Neural cell (in vitro differentiated cells): ENCODE results near the gene PCBD1. TPM values are rescaled to one million over a fixed set of nuclear protein-coding genes. Genes with fewer than 3 reads are reported as not detected.

Source experiments
- H2AFZ ChIP-seq: fragments of 200-600, 300-800 bp; sonication (generic), shearing (Covaris generic); 2 replicates; pipeline ENCODE4 v1.6.0; 2014; ENCODE audit warnings: low read depth, mild to moderate bottlenecking, antibody characterized with exemption, low read length, moderate library complexity
- H3F3A ChIP-seq: fragments of 200-600 bp; shearing (Covaris generic); 2 replicates; pipeline ENCODE4 v1.6.1; 2016; ENCODE audit warnings: mild to moderate bottlenecking, moderate library complexity, mixed read lengths, antibody characterized with exemption, low read length; ENCODE audit not compliant: insufficient read depth, poor library complexity, severe bottlenecking
- H3K27ac ChIP-seq: fragments of 200-600, 300-800 bp; sonication (generic), shearing (Covaris generic); 2 replicates; pipeline ENCODE4 v1.5.1; 2014; ENCODE audit warnings: mild to moderate bottlenecking, low read length, moderate library complexity
- H3K27me3 ChIP-seq: fragments of 300-800, 200-600 bp; sonication (generic), shearing (Covaris generic); 2 replicates; pipeline ENCODE4 v1.6.0; 2014; ENCODE audit warnings: mild to moderate bottlenecking, low read depth, low read length, moderate library complexity; ENCODE audit not compliant: insufficient read depth
- H3K36me3 ChIP-seq: fragments of 300-800, 200-600 bp; sonication (generic), shearing (Covaris generic); 2 replicates; pipeline ENCODE4 v1.5.1; 2014; ENCODE audit warnings: mild to moderate bottlenecking, antibody characterized with exemption, low read length, moderate library complexity; ENCODE audit not compliant: insufficient read depth
- H3K4me2 ChIP-seq: fragments of 300-800, 200-600 bp; sonication (generic), shearing (Covaris generic); 2 replicates; pipeline ENCODE4 v1.6.0; 2014; ENCODE audit warnings: mild to moderate bottlenecking, low read length
- H3K4me3 ChIP-seq: fragments of 300-800, 200-600 bp; sonication (generic), shearing (Covaris generic); 2 replicates; pipeline ENCODE4 v1.5.1; 2014; ENCODE audit warnings: mild to moderate bottlenecking, low read length, moderate library complexity
- H3K79me2 ChIP-seq: fragments of 200-600 bp; shearing (Covaris generic); replicated peaks from 2 replicates; pipeline ENCODE4 v1.6.0; 2014; ENCODE audit warnings: mild to moderate bottlenecking, low read length, moderate library complexity; ENCODE audit not compliant: insufficient read depth
- H3K9ac ChIP-seq: fragments of 300-800, 200-600 bp; sonication (generic), shearing (Covaris generic); 2 replicates; pipeline ENCODE4 v1.6.1; 2016; ENCODE audit warnings: mild to moderate bottlenecking, low read length, mixed read lengths
- H3K9me2 ChIP-seq: fragments of 200-600 bp; shearing (Covaris generic); 2 replicates; pipeline ENCODE4 v1.6.1; 2016; ENCODE audit warnings: mild to moderate bottlenecking, low read length, mixed read lengths; ENCODE audit not compliant: insufficient read depth
- H3K9me3 ChIP-seq: fragments of 200-600, 300-800 bp; sonication (generic), shearing (Covaris generic); 2 replicates; pipeline ENCODE4 v1.6.1; 2016; ENCODE audit warnings: mild to moderate bottlenecking, mixed run types, low read length, moderate library complexity, mixed read lengths
- H4K20me1 ChIP-seq: fragments of 200-600 bp; shearing (Covaris generic); 2 replicates; pipeline ENCODE4 v1.6.1; 2016; ENCODE audit warnings: mild to moderate bottlenecking, mixed run types; ENCODE audit not compliant: insufficient read depth
- CTCF ChIP-seq: fragments of 450-650 bp; IDR thresholded peaks from 2 replicates; pipeline ENCODE4 v1.5.1; 2014; ENCODE audit warnings: antibody characterized with exemption, mild to moderate bottlenecking, moderate library complexity; ENCODE audit not compliant: poor library complexity, severe bottlenecking
- EP300 ChIP-seq: fragments of 450-650 bp; conservative IDR thresholded peaks from 2 replicates; pipeline ENCODE4 v1.6.1; 2014; ENCODE audit warnings: antibody characterized with exemption, mild to moderate bottlenecking, moderate library complexity; ENCODE audit not compliant: poor library complexity, severe bottlenecking
- EZH2 ChIP-seq: fragments of 200-600, 300-800 bp; shearing (Covaris generic), sonication (generic); IDR thresholded peaks from 2 replicates; pipeline ENCODE4 v1.6.1; 2014; ENCODE audit warnings: antibody characterized with exemption, low read length, borderline replicate concordance, mild to moderate bottlenecking; ENCODE audit not compliant: insufficient read depth, poor library complexity, severe bottlenecking
- MXI1 ChIP-seq: fragments of 450-650 bp; conservative IDR thresholded peaks from 2 replicates; pipeline ENCODE4 v1.6.1; 2014; ENCODE audit warnings: antibody characterized with exemption, mild to moderate bottlenecking; ENCODE audit not compliant: poor library complexity, severe bottlenecking
- POLR2AphosphoS5 ChIP-seq: IDR thresholded peaks from 2 replicates; pipeline ENCODE4 v1.6.1; 2012
- RAD21 ChIP-seq: fragments of 450-650 bp; conservative IDR thresholded peaks from 2 replicates; pipeline ENCODE4 v1.6.1; 2014; ENCODE audit warnings: antibody characterized with exemption, mild to moderate bottlenecking, moderate library complexity
- REST ChIP-seq: IDR thresholded peaks from 2 replicates; pipeline ENCODE4 v1.6.1; 2012; ENCODE audit warnings: borderline replicate concordance
- SMC3 ChIP-seq: fragments of 450-650 bp; conservative IDR thresholded peaks from 2 replicates; pipeline ENCODE4 v1.6.1; 2014; ENCODE audit warnings: antibody characterized with exemption, mild to moderate bottlenecking, moderate library complexity; ENCODE audit not compliant: poor library complexity
- TAF1 ChIP-seq: IDR thresholded peaks from 2 replicates; pipeline ENCODE4 v1.6.1; 2012; ENCODE audit warnings: low read depth
- polyA plus RNA-seq: library from polyadenylated mRNA; depleted of rRNA; stranded (reverse); fragments of >200 nt; gene quantifications from 2 replicates; pipeline ENCODE4 v1.2.3, GENCODE V29; 2014

The PCBD1 gene
- polyA plus RNA-seq, 1 donor from 2014 or later: 15.8 TPM

GRCh38 chr10:70907637-70908405, 19.5 kb upstream of the PCBD1 start:
- Histone ChIP-seq H3K4me3 (no peak overlapping the region), H3F3A (no peaks in the 10 kb centered on the region)
- TF ChIP-seq EP300 (no peak), MXI1 (no peak), EZH2 (no peak), POLR2AphosphoS5 (no peak), CTCF (no peak), TAF1 (no peak), REST (no peak), RAD21 (no peak), SMC3 (no peak)

GRCh38 chr10:70906953-70907636, 18.7 kb upstream of the PCBD1 start:
- no peak overlapping the region for H2AFZ ChIP-seq
- no peaks in the 10 kb centered on the region for H3K9me2 ChIP-seq
- H3K27ac ChIP-seq: no peak overlapping the region
- H3F3A ChIP-seq: no peaks in the 10 kb centered on the region
- H3K79me2 ChIP-seq: no peaks in the 10 kb centered on the region
- no peak overlapping the region for H3K4me3 ChIP-seq
- no peaks in the 10 kb centered on the region for H3K27me3 ChIP-seq
- no peaks in the 10 kb centered on the region for H3K36me3 ChIP-seq
- no peak overlapping the region for H3K4me2 ChIP-seq
- no peak for TF ChIP-seq CTCF
- no peak for TF ChIP-seq EP300
- no peak for TF ChIP-seq POLR2AphosphoS5
- no peak for TF ChIP-seq TAF1
- no peak for TF ChIP-seq RAD21
- no peak for TF ChIP-seq REST
- no peak for TF ChIP-seq MXI1
- TF ChIP-seq EZH2: no peak
- no peak for TF ChIP-seq SMC3
- no peak overlapping the region for H3K9ac ChIP-seq
- no peaks in the 10 kb centered on the region for H4K20me1 ChIP-seq
- H3K9me3 ChIP-seq: no peaks in the 10 kb centered on the region

More at GRCh38 chr10:70907637-70908405, 19.5 kb upstream of the PCBD1 start:
- no peaks in the 10 kb centered on the region for H3K27me3 ChIP-seq
- no peak overlapping the region for H3K27ac ChIP-seq
- no peaks in the 10 kb centered on the region for H3K9me3 ChIP-seq
- H3K36me3 ChIP-seq: no peaks in the 10 kb centered on the region
- H3K9me2 ChIP-seq: no peaks in the 10 kb centered on the region
- no peaks in the 10 kb centered on the region for H3K79me2 ChIP-seq
- H3K4me2 ChIP-seq: no peak overlapping the region
- no peak overlapping the region for H3K9ac ChIP-seq
- H4K20me1 ChIP-seq: no peaks in the 10 kb centered on the region
- H2AFZ ChIP-seq: no peak overlapping the region
